HEK293T (cell line): ENCODE results near the gene SOBP.
A peak's percentile ranks its signal among the peaks of the same experiment; 100 is the strongest.

Source experiments
- CTCF ChIA-PET: fragments of 350-600 bp; formaldehyde crosslinking; extraction: SDS; loops from one replicate; lab custom pipeline; 2021; ENCODE audit warnings: antibody characterized with exemption, inconsistent platforms; lab: Yijun Ruan, JAX
- POLR2A ChIA-PET: fragments of 350-600 bp; formaldehyde crosslinking; extraction: SDS; loops from one replicate; lab custom pipeline; 2020; ENCODE audit warnings: antibody characterized with exemption, inconsistent platforms; lab: Yijun Ruan, JAX
- DNase-seq: peaks from one replicate; pipeline ENCODE4 v3.0.0; 2012; ENCODE audit warnings: mixed read lengths; ENCODE audit errors: extremely low spot score
- ARNT ChIP-seq: fragments of 450-650 bp; IDR thresholded peaks from 2 replicates; pipeline ENCODE4 v1.6.1; 2017; ENCODE audit warnings: mild to moderate bottlenecking
- BHLHE40 ChIP-seq: fragments of 450-650 bp; IDR thresholded peaks from 2 replicates; pipeline ENCODE4 v1.6.1; 2016; ENCODE audit warnings: mild to moderate bottlenecking, moderate library complexity, borderline replicate concordance
- CTBP1 ChIP-seq: fragments of 450-650 bp; IDR thresholded peaks from 2 replicates; pipeline ENCODE4 v1.6.1; 2016; ENCODE audit warnings: borderline replicate concordance
- ELF4 ChIP-seq: fragments of 450-650 bp; IDR thresholded peaks from 2 replicates; pipeline ENCODE4 v1.6.1; 2017; ENCODE audit warnings: antibody characterized with exemption
- FOXA1 ChIP-seq: fragments of 450-650 bp; IDR thresholded peaks from 2 replicates; pipeline ENCODE4 v1.6.1; 2016; ENCODE audit warnings: mild to moderate bottlenecking
- FOXK2 ChIP-seq: fragments of 450-650 bp; IDR thresholded peaks from 2 replicates; pipeline ENCODE4 v1.6.1; 2016; ENCODE audit warnings: mild to moderate bottlenecking
- FOXM1 ChIP-seq: fragments of 450-650 bp; IDR thresholded peaks from 2 replicates; pipeline ENCODE4 v1.6.1; 2017; ENCODE audit warnings: mild to moderate bottlenecking, borderline replicate concordance
- HDGF ChIP-seq: fragments of 450-650 bp; IDR thresholded peaks from 2 replicates; pipeline ENCODE4 v1.6.1; 2017; ENCODE audit warnings: antibody characterized with exemption, borderline replicate concordance
- L3MBTL2 ChIP-seq: fragments of 450-650 bp; conservative IDR thresholded peaks from 2 replicates; pipeline ENCODE4 v1.6.1; 2016; ENCODE audit warnings: mild to moderate bottlenecking
- LEF1 ChIP-seq: fragments of 450-650 bp; IDR thresholded peaks from 2 replicates; pipeline ENCODE4 v1.6.1; 2017; ENCODE audit warnings: mild to moderate bottlenecking, borderline replicate concordance
- NFRKB ChIP-seq: fragments of 450-650 bp; IDR thresholded peaks from 2 replicates; pipeline ENCODE4 v1.6.1; 2016; ENCODE audit warnings: mild to moderate bottlenecking, moderate library complexity
- SP1 ChIP-seq: fragments of 450-650 bp; IDR thresholded peaks from 2 replicates; pipeline ENCODE4 v1.6.1; 2017
- SUZ12 ChIP-seq: fragments of 450-650 bp; IDR thresholded peaks from 2 replicates; pipeline ENCODE4 v1.6.1; 2016; ENCODE audit warnings: mild to moderate bottlenecking
- TARDBP ChIP-seq: fragments of 450-650 bp; IDR thresholded peaks from 2 replicates; pipeline ENCODE4 v1.6.1; 2016
- ZNF384 ChIP-seq: fragments of 450-650 bp; IDR thresholded peaks from 2 replicates; pipeline ENCODE4 v1.6.1; 2016
- TF ChIP-seq, protein P1 (sequence below): fragments of 450-650 bp; IDR thresholded peaks from 2 replicates; pipeline ENCODE4 v1.6.1; 2016

The SOBP gene

DNA sequence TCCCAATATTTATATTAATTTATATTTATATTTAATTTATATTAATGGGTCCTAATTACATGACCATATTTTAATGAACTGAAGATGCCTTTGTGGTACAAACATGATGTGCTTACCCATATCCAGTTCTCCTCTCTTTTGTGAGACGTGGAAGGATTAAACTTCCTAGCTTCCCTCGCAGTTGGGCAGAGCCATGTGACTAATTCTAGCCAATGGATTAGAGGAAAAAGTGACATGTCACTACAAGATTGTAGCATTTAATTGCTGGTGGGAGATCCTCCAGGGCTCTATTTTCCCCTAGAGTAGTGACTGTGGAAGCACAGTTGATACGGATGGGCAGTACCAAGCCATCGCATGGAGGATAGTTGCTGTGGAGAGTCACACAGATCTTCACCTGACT is 4.8 kb upstream of the SOBP start:
- no peak for DNase-seq
- TF ChIP-seq, protein P1, sequence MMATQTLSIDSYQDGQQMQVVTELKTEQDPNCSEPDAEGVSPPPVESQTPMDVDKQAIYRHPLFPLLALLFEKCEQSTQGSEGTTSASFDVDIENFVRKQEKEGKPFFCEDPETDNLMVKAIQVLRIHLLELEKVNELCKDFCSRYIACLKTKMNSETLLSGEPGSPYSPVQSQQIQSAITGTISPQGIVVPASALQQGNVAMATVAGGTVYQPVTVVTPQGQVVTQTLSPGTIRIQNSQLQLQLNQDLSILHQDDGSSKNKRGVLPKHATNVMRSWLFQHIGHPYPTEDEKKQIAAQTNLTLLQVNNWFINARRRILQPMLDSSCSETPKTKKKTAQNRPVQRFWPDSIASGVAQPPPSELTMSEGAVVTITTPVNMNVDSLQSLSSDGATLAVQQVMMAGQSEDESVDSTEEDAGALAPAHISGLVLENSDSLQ, result no peak
- no peak for TF ChIP-seq NFRKB
- no peak for TF ChIP-seq L3MBTL2
- TF ChIP-seq ZNF384, result no peak
- no peak for TF ChIP-seq ELF4
- no peak for TF ChIP-seq HDGF
- no peak for TF ChIP-seq CTBP1
- TF ChIP-seq FOXA1, result no peak
- TF ChIP-seq BHLHE40, result no peak
- TF ChIP-seq SP1, result no peak
- TF ChIP-seq LEF1, result no peak
- no peak for TF ChIP-seq TARDBP
- TF ChIP-seq FOXM1, result no peak
- no peak for TF ChIP-seq ARNT
- TF ChIP-seq SUZ12, result no peak
- TF ChIP-seq FOXK2, result no peak
- CTCF ChIA-PET, result no interaction called here
- POLR2A ChIA-PET, result no interaction called here

GRCh38 chr6:107488174-107488874 is 1.6 kb upstream of the SOBP start:
- DNase-seq, result no peak
- ChIA-PET POLR2A (interaction anchor here (0.9 to 11.4 kb wide), 10 partner anchors 8 to 183 kb away, joined by 3 to 78 read pairs (median 4); partner anchors contain the start of gene PDSS2), CTCF (interaction anchor here (0.6 to 1.5 kb wide), 5 partner anchors 8 to 168 kb away, joined by 3 to 5 read pairs (median 4); partner anchors contain the start of gene PDSS2)
- TF ChIP-seq L3MBTL2, result no peak
- TF ChIP-seq NFRKB, result no peak
- no peak for TF ChIP-seq TARDBP
- TF ChIP-seq FOXA1, result no peak

DNA sequence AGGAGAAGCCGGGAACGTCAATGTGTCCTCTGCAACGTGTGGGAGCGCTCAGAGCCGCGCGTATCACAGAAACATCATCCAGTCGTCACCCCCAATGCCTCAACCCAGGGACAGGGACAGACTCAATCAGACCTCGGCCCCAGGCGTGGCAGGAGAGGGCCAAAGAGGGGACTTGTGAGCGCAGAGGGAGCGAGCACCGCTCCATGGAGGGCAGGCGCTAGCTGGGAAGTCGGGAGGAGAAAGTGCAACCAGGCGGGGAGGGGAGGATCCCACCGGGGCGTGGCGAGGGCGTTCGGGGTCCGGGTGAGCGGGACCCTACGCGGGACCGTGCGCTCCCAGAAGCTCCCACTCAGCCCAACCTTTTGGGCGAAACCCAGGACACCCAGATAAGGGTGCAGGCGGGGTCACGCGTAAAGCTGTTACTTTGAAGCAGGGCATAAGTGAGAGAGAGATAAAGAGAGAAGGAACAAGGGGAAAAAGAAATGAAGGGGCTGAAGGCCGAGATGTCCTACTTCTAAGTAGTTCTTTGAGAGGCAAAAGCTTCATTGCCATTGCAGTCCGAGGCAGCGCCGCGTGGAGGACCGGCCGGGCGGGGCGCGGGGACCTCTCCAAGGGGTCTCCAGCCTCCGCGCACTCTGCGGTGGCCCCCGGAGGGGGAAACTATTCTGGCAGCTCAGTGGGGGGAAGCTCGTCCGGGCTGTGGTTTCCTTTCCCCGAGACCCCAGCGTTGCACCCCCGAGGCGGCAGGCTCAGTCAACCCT is 862 bp upstream of the SOBP start:
- POLR2A ChIA-PET, result interaction anchor here (0.8 to 11.4 kb wide), 13 partner anchors 9 to 182 kb away, joined by 3 to 78 read pairs (median 3); partner anchors contain the start of gene PDSS2
- peak; percentile 57 for DNase-seq

GRCh38 chr6:107490566-107491137 is 735 bp downstream of the SOBP start:
- TF ChIP-seq SP1, result no peak
- TF ChIP-seq HDGF, result no peak
- TF ChIP-seq FOXA1, result no peak
- no peak for TF ChIP-seq ARNT
- POLR2A ChIA-PET, result interaction anchor here (1.0 to 11.4 kb wide), 3 partner anchors 31 to 177 kb away, joined by 3 to 78 read pairs (median 6); partner anchors contain the start of gene PDSS2
- CTCF ChIA-PET, result interaction anchor here (0.6 kb wide), 1 partner anchor 176 kb away, joined by 3 read pairs; no protein-coding TSS in a partner anchor
- DNase-seq, result no peak

More for the DNA sequence above, 862 bp upstream of the SOBP start:
- CTCF ChIA-PET, result interaction anchor here (0.6 to 1.5 kb wide), 5 partner anchors 9 to 168 kb away, joined by 3 to 5 read pairs (median 4); partner anchors contain the start of gene PDSS2
- TF ChIP-seq L3MBTL2, result peak; percentile 55
- TF ChIP-seq ARNT, result no peak

DNA sequence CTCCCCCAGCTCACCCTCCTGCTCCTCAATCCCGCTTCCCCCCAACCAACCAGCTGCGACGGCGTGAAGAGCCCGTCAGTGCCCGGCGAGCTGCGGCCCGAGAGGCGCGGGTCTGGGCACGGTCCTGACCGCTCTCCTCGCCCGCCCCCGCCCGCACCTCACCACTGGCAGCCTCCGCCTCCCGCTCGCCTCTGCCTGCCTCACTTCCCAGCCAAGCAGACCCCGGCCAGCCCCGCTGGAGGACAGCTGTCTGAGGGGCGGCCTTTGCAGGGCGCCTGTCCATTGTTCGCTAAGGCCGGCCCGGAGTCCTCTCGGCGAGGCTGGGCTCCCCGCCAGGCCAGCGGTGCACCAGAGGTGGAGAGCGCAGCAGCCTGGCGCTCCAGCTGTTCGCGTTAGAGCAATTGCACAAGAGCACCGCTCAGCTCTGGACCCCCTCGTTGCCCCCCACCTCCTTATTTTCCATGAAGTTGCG is 1.3 kb downstream of the SOBP start:
- DNase-seq, result peak; percentile 27
- CTCF ChIA-PET, result interaction anchor here (0.6 kb wide), 1 partner anchor 175 kb away, joined by 3 read pairs; no protein-coding TSS in a partner anchor
- TF ChIP-seq FOXM1, result no peak
- POLR2A ChIA-PET, result interaction anchor here (1.0 to 11.4 kb wide), 3 partner anchors 31 to 176 kb away, joined by 3 to 78 read pairs (median 6); partner anchors contain the start of gene PDSS2

DNA sequence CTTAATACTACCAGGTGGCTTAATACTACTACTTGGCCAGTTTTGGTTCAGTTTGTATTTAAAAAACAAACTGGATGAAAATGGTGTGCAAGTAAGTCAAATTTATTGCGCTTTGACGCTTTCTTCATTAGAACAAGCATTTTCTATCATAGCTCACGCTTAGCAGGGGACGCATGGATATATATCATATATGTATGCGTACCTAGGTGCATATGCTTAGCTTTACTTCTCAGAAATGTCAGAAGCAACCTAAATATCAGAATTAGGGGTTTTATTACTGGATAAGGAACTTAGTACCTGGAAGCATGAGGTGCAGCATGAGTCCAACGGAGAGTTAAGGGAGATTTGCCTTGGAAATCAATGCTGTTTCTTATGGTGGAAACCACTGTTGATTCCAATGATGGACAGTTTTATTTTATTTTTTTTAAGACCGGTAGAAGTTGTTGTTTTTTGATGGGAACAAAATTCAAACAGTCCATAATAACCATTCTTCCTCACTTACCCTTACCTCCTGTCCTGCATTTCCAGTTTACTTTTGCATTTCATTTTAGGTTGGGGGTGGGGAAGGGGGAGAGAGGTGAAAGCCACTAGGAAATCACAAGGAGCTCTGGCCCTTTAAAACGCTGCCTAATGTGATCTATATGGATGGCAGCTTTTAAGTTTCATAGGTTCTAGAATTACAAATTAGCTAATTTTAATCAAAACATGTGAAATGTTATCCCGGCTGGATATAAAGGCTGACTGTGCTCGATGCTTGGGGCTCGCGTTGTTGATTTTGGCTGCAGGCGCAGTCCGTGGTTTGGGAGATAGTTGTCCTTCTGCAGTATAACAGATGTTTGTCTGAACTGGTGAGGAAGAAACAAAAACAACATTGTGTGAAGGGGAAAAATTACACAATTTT is 2.1 kb downstream of the SOBP start:
- POLR2A ChIA-PET, result interaction anchor here (2.0 to 11.4 kb wide), 2 partner anchors 32 to 176 kb away, joined by 6 to 78 read pairs; partner anchors contain the start of gene PDSS2
- no peak for TF ChIP-seq FOXA1
- no peak for TF ChIP-seq ELF4
- peak; percentile 58; the same call in 1 of the 2 replicates for TF ChIP-seq CTBP1
- TF ChIP-seq, protein P1, result peak; percentile 93
- CTCF ChIA-PET, result interaction anchor here (0.6 to 0.9 kb wide), 2 partner anchors 33 to 224 kb away, joined by 3 to 6 read pairs; partner anchors contain the start of gene PDSS2
- no peak for DNase-seq
